Stimulated activated CD4-positive, alpha-beta T cell treated with anti-CD3 and anti-CD28 coated beads, Interleukin-12 subunit alpha, Interleukin-12 subunit beta, amount 100 ng/mL, for 4 hours (primary cell): ENCODE data around the gene LRTM1.

ENCODE experiments used
- DNase-seq: peaks from one replicate; pipeline ENCODE4 v3.0.0-alpha.2; 2020

The LRTM1 gene

DNA sequence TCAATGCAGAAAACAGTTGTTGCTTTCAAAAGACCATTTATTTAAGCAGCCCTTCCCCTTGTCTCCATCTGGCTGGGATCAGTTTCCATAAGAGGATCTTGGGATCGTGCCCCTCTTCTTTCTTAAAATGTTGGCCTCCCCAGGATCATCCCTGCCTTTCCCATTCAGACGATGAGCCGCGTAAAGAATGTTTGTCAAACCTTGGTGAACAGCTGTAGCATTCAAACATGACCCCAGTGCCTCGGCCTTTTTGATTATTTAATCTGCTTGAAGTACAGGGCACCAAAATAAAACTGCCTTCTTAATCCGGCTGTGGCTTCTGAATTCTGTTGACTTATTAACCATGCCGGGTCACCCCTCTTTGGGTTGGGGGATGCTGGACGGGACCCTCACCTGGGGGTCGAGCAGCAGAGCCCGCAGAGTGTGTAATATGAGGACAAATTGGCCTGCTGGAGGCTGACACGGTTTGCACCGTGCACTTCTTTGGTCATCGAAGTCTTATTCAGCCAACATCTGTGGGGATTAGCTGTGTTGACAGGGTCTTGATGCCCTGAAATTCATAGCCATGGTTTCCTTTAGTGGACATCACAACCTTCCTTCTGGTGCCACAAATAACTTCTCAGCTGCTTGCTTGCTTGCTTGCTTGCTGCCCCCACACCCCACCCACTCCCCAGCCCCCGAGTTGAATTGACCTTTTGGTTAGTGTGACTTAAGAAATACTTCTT, at the start of gene LRTM1:
LRTM1 (minus strand) TSS at position 14 of the 725 bp plus-strand sequence. CDS start 148 bp downstream, outside the sequence.
- DNase-seq: no peak

DNA sequence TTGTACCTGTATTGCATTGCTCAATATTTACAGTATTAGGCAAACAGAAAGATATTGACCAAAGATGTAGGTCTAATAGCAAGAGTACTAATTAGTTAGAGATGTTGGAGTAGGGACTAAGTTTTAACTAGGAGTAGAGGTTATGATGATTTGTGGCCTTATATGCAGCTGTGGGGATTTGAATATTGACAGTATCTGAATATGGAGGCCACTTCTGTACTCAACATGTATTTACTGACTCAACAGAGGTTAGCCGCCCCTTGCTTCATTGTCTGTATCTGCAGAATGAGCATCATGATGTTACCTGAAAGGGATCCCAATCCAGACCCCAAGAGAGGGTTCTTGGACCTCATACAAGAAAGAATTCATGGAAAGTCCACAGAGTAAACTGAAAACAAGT, 49.6 kb upstream of the LRTM1 start:
- DNase-seq: no peak

DNA sequence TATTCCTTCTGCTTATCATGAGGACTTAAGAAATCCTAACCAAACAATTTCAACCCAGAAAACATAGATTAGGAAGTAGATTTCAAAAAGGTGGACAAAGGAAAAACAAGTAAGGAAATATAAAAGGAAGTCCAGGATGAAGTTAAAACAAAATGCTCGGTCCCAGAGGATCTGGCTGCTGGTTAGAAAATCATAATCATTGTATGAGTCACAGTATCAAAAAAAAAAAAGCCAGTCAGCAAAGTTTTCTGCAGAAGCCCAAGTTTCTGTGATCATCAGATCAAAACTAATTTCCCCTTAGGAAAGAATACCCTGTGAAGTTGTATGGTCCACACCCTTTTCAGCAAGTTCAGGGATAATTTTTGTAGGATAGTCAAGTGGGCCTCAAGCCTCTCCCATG, 43.0 kb upstream of the LRTM1 start:
- no peak for DNase-seq

DNA sequence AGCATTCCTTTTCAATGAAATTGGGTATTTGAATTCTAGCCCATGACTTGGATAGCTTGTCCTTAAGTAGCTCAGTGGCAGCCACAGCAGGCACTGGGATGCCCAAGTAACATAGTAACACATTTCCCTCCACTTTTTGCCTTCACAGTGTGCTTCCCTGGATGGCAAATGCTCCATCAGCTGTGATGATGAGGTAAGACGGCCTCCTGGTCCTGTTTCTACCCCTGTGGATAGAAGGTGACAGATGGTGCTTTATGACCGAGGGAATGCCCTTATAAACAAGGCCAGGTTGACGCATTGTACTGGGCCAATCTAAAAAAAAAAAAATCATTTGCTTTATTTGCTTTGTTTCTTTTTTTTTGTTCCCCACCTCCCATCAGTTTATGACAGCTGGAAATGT, 41.8 kb upstream of the LRTM1 start:
- no peak for DNase-seq

DNA sequence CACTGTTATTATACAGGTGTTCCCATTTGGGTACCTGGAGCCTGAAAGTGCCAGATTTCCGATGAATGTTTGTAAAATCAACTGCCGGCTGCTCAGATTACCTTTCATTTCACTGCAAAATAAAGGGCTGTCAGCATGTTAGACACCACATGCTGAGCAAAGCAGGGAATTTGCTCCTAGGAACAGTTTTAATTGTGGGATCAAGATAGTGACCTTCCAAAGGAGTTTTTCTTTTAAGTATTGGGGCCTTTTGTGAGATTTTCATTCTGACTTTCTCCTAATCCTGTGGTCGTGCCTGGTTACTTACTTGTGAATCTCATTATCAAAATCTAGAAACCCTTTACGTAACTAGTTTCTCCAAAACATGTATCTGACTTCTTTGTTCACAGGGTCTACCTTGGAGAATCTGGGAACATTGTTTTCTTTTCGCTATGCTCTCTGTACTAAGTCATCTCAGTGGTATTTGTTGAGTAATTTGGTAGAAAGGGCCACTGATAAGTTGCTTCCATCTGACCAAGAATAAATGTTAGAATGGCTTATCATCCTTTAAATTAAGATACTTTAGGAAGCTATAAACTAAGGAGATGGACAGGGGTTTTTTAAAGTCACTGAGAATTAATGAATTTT, 40.8 kb upstream of the LRTM1 start:
- no peak for DNase-seq

DNA sequence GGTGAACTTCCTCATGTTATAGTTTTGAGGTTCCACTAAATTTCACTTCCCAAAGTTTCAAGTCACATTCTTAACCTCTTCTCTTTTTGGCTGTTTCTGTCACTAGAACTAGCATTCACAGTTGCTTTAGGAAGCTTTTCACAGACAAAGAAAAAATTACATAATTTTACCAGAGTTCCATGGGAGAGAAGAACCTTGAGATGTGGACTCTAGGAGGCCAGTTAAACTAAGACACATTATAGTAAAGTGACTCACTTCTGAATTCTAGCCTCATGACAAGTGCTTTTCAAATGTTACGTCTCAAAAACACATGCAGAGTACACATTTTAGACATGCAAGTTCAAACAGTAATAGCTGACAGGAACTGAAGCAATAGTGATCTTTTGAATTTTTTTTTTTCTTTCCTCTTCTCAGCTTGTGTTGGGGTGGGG, 39.9 kb upstream of the LRTM1 start:
- DNase-seq: no peak

DNA sequence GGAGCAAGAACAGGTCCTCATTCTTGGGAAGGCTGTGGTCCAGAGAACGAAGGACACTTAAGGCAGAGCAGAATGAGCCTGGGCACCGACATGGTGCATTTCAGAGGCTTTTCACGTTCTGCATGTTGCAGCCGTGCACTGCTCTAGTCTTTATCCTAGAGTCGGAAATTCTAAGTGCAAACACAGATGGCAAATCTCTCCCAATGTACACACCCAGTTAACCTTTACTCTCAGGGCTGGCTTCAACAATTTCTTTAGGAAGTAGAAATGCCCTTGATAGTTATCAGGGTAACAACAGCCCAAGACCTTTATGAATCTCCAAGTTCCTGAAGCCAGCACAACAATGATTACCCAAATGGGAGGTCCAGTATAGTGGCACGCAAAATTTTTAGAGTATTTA, 39.1 kb upstream of the LRTM1 start:
- DNase-seq: no peak

DNA sequence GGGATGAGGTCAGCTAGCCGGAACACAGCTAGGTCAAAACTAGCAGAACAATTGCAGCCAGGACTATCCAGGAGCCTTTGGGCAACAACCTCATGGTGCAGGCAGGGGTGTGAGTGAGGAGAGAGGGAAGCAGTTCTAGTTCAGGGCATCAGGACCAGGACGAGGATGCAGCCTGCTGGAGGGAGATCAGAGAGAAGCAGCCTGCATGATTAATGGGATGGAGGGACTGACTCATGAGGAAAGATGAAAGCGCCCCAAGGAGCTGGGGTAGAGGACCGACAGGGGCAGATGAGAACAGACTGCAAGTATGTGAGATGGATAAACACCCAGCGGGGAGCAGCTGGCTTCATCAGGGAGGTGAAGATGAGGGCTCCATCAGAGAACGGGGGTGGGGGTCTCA, 37.9 kb upstream of the LRTM1 start:
- DNase-seq: no peak

DNA sequence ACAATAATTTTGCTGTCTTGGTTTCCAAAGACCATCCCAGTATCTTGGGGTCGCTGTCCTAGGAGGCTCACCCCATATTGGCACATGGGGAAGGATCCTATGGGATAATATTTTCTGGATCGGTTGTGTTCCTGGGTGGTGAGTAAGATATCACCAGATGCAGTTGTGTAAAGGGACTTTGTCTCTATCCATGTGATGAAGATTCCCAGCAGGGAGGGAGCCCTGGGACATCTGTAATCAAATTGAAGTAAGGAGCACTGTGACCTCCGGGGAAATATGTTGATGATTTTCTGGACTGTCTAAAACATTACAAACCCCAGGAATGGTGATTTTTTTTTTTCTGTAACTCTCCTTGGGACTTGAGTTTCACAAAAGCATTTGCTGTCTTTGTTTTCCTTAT, 36.2 kb upstream of the LRTM1 start:
- no peak for DNase-seq

DNA sequence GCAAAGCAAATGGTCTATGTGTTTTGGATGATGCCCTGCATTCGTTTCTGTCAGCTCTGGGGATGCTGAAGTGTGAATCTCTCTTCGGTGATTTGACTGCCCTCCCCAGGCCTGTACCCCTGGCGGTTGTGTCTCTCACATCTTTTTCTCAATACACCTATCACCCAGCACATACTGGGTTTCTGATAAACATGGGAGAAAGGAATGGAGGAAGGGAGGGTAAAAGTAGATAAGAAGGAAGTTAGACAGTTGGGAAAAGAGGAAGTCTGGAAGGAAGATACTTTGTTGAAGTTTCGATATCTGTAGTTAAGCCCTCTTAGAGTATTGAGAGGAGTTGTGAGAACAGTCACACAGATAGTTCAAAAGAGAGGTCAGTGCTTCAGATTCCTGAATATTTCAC, 35.8 kb upstream of the LRTM1 start:
- DNase-seq: no peak

DNA sequence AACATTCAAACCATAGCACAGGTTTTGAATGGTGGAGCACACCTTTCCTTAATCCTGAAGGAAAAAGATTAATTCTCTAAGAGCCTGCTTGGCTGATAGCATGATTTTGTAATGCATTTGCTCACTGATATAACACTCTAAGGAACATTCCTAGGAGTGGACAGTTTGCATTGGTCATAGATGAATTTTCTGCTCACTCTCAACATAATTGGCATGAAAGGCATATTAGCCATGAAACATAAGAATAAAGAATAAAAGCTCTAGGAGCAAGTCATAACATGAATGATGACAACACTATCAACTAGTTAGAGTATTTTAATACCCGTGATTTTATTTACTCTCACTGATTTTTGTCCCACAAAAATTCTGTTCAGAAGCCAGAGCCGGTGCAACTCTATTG, 34.3 kb upstream of the LRTM1 start:
- DNase-seq: no peak

DNA sequence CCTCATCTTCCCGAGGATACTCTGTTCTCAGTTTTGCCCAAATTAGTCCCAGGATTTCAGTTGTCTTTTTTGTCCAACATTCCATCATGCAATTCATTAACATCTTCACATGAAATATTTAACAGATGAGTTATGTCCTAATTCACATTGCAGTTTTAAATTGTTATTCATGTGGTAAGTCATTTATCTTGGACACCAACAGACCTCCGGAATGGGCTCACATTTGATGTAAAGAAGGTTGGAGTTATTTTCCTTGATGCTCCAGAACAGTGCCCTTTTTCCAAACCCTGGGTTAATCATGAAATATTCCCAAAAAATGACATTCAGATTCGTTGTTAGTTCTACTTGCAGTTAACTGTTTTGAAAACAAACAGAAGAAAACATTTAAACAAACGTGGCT, 32.8 kb upstream of the LRTM1 start:
- no peak for DNase-seq

DNA sequence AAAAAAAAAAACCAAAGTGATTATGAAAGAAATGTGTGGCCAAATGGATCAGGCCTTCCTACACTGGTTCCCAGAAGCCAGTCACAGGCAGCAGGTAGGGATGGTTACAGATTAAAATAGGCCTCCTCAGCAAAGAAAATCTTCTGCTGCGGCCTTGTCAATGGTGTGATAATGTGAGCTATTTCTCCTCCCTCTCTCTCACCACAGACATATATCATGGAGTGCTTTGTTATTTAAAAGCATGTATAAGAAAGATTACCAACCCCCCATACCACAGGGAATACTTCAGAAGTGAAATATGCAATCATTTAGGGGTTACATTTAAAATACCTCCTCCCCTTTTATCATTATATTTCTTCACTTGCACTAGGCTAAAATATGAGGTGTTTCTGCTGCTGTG, 32.2 kb upstream of the LRTM1 start:
- DNase-seq: no peak

DNA sequence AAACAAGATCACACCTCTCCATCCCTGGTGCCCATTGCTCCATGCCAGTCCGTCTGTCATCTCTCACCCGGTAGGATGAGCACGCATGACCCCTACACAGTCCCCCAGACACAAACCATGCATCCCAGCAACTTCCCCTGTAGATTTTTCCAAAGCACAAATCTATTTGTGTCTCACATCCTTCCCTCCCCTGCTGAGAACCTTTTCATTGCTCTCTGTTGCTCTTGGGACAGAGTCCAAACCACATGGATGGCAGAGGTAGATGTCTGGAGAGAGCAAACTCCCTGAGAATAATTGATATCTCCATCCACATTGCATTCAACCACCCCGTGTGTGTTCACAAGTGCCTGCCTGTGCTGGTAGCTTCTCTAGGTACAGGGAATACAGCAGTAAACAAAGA, 29.9 kb upstream of the LRTM1 start:
- DNase-seq: no peak

DNA sequence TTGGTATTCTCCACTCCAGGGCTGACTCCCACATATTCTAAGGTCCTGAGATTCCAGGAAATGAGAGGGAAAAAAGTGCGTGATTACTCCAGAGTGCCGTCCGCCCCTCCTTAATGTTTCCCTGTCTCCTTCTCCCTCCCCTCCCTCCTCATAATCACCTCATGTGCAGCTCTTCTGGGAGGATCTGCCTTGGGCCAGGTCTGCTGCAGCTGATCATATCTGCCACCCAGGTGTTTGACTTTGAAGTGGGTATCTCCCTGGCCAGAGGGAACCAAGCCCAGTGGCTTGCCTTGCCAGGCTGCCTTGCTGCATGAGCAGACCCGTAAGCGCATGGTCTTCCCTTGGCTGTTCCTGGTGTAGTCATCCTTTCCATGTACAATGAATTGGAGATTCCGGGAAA, 28.1 kb upstream of the LRTM1 start:
- no peak for DNase-seq

DNA sequence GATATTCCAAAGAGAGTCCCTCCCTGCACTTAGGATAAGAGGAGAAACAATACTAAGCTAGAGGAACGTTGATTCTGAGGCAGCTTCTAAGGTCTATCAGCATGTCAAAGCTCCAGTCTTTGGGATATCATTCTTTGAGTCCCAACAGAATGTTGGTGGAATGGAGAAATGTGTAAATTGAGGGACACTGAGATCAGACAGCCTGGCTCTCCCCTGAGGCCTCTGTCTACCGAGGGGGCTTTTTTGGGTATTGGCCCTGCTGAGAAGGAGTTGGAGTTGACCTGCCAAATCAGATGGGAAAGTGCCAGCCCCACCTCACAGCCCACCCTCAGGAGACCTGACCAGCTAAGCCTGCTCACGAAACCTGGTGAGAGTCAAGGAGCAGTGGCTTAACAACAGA, 27.6 kb upstream of the LRTM1 start:
- DNase-seq: no peak

DNA sequence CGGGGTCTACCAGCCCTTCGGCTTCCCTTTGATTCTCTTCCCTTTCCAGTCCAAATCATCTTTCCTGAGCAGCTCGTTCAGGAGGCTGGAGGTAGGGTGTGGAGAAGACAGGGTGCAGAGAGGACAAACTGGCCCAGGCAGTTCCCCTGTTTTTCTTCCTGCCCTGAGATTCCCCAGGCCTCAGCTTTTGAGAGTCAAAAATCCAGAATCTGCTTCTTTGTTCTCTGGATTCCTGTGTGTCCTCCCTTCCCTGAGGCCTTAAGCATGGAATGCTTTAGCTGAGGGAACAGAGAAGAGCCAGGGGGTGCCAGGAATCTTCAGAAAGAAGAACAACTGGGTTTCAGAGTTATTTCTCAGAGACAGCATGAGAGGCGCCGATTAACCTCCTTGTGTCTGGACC, 26.7 kb upstream of the LRTM1 start:
- no peak for DNase-seq

DNA sequence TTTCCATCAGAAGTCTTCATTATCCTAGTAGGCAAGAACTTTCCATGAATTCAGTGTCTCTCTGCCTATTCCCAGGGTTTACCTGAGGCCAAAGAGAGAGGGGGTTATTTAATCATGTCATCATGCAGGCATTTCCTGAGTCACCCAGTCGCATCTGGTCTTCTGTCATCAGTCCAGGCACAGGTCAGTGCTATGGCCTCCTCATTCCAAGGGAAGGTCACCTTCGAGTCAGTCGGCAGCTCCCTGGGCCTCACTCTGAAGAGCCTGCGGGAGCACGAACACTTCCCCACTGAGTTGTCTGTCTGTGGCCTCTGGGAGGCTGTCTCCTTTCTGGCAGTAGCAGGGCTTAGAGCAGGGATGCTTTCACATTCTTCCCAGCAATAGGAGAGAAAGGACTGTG, 26.2 kb upstream of the LRTM1 start:
- DNase-seq: no peak

DNA sequence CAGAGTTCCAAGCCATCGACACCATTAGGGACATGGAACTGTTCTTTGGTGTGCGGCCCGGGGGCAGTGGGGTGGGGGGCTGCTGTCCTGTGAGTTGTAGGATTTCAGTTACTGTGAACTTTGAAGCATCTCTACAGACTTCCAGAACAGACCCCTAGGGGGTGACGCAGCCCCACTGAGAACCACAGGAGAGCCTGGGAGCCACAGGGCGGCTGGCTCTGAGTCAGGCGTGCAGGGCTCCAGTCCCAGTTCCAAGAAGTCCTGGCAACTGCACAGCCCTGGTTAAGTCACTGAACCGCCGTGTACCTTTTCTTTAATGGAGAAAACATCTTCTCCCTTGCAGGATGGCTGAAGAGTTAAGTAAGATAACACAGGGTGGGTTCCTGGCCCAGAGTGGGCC, 23.5 kb upstream of the LRTM1 start:
- DNase-seq: no peak

DNA sequence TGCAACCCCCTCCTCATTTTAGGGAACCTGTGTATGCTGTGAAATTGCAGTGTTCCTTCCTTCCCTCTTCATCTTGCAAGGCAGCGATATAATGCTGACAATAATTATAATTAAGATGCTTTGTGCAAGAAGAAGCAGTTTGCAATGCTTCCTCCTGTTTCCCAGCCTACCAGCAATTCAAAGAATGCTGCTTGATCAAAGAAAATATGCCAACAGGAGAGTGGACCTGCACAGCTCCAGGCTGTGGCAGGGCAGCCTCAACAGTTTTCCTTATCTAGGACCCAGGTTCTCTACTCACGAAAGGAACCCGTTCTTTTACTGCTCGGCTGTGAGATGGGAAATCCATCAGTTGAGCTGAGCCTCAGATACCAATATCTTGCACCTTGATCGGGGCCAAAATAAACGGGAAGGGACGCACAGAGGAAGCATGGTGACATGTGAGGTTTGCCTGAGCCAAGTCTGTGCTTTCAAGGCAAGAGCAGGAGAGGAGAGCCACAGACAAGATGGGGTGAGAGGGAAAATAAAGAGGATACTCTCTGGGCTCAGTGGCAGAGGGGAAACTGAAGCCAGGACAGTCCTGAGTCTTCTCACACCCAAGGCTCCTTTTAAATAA, 22.6 kb upstream of the LRTM1 start:
- no peak for DNase-seq

DNA sequence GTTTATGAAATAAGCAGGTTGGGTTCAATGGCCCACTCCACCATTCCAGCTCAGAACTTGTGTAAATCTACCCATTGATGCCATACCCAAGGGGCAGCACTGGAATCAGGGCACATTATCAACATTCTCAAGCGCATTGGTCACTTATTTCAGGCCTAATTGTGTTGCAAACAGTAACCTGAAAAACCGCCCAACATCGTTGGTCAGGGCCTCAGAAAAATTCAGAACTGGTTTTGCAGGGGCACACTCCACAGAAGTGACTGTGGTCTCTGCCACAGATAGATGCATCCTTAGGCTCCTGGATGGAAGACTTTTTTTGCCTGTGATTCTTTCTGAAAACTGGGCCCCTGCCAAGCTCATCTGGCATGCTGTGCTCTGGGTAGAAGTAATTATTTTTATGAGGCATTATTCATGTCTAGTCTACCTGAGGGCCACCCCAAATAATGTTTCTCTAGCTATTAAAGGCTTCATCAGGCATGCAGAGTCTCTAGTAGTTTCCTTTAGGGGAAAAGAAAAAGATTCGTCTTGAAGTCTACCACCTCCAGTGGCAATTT, 21.7 kb upstream of the LRTM1 start:
- no peak for DNase-seq

DNA sequence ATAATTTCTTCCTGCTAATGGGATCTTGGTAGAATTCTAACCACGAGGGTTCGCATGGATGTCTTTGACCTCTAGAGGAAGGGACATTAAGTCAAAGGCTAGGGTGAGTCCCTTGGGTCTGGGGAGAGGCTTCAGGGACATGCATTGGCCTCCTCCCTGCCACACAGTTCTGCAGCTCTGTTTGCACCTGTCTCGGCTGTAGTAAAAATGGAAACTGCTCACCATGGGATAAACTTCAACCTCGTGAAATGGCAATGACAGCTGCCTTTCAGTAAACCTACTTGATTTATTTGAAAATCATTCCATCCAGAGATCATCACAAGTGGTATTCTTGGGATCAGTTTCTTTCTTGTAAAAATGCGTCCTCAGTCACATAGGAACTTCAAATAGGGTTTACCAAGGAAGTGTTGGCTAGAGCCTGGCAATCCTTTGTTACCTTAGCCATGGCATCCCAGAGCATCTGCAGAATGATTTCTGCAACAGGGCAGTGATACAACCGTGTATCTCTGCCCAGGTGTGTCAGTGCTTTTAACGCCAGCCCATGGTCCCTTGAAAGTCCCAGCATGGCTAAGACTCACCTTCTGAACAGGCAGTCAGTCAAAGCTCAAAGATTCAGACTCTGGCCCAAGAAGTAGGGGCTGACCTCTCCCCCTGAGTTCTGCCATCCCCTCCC, 14.0 kb upstream of the LRTM1 start:
- DNase-seq: no peak

DNA sequence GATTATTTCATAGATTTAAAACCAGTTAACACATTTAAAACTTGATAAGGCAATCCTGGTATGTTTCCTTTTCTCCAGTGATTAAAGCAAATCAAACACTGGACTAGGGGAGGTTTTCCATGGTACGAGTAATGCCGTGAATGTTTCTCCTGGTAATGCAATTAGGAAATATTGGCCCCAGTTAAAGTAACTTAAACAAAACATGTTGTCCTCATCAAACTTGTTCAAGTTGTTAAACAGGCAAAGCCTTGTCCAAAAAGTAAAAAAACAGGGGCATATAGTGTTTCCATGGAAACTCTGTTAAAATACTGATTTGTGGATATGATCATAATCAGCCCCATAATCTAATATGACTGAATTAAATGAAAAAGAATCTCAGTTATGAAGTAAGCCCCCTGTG, 13.1 kb upstream of the LRTM1 start:
- DNase-seq: no peak
